GM13977 (cell line): ENCODE measurements around the gene TAF1A.

Experiments used
- DNase-seq: peaks from one replicate; pipeline ENCODE4 v3.0.0; 2012; ENCODE audit warnings: low spot score
- in situ Hi-C: fragments of 300-500 bp; cut with MboI; formaldehyde crosslinking; loops from one replicate; pipeline ENCODE4 v1.12.0; 2022; ENCODE audit warnings: low sequenced_read_pairs, low pct_unique_long_range_greater_than_20kb, mixed read lengths, inconsistent platforms; ENCODE audit not compliant: unreplicated experiment
- TF ChIP-seq, protein P1 (sequence below): IDR thresholded peaks from 2 replicates; pipeline ENCODE4 v1.5.1; 2012; ENCODE audit warnings: mild to moderate bottlenecking, control low read depth; ENCODE audit not compliant: insufficient read depth; ENCODE audit errors: extremely low read depth, missing control alignments

TAF1A gene

DNA sequence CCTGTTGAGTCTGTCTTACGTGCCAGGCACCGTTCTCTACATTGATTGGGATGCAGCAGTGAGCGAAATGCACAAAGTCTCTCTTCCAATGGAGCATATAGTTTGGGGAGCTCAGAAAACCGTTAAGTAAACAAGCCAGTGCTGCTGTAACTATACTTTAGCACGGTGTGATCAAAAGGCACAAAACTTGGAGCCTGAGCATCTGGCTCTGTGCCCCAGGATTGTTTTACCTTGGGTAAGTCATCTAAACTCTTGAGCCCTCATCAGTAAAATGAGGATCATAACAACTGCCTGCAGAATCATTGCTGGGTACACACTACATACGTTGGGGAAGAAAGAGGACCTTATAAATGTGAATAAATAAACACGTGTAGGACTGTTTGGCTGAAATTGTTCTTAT lies 43.6 kb downstream of the TAF1A start:
- in situ Hi-C loops, result no loop called here
- TF ChIP-seq, protein P1, sequence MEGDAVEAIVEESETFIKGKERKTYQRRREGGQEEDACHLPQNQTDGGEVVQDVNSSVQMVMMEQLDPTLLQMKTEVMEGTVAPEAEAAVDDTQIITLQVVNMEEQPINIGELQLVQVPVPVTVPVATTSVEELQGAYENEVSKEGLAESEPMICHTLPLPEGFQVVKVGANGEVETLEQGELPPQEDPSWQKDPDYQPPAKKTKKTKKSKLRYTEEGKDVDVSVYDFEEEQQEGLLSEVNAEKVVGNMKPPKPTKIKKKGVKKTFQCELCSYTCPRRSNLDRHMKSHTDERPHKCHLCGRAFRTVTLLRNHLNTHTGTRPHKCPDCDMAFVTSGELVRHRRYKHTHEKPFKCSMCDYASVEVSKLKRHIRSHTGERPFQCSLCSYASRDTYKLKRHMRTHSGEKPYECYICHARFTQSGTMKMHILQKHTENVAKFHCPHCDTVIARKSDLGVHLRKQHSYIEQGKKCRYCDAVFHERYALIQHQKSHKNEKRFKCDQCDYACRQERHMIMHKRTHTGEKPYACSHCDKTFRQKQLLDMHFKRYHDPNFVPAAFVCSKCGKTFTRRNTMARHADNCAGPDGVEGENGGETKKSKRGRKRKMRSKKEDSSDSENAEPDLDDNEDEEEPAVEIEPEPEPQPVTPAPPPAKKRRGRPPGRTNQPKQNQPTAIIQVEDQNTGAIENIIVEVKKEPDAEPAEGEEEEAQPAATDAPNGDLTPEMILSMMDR, result no peak
- no peak for DNase-seq

DNA sequence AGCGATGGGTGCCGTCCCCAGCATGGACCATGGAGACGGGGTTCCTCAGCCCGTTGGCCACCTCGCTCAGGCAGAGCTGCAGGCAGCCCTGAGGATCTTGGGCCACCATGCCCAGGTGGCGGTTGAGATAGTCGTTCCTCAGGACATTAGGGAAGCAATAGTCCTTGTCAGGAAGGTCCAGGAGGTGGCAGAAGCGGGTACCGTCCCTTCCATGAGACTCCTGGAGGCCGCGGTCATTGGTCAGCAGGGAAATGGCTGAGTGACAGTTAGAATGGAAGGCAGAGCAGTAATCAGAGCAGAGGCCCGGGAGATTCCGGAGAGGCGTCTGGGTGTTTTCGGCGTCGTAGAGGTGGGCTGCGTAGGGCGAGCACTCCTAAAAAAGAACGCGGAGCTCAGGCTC lies 45.9 kb downstream of the TAF1A start:
- DNase-seq, result no peak
- in situ Hi-C loops, result no loop called here
- TF ChIP-seq, protein P1, result no peak

DNA sequence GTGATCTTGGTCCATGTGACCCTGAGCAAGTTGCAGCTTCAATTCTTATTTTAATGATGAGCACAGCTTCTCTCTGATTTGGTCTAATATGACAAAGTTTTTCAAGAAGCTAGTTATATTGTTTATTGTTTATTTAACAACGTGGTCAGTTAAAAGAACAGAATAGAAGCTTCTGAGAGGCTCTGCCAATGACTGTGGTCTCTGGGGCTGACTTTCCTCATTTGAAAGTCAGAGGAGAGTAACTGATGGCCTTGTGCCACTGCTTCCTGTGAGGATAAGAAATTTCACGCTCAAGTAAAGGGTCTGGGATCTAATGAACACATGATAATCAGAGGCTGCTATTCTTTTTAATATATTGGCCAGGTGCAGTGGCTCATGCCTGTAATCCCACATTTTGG lies 49.1 kb downstream of the TAF1A start:
- TF ChIP-seq, protein P1, result no peak
- in situ Hi-C loops, result no loop called here
- DNase-seq, result no peak

DNA sequence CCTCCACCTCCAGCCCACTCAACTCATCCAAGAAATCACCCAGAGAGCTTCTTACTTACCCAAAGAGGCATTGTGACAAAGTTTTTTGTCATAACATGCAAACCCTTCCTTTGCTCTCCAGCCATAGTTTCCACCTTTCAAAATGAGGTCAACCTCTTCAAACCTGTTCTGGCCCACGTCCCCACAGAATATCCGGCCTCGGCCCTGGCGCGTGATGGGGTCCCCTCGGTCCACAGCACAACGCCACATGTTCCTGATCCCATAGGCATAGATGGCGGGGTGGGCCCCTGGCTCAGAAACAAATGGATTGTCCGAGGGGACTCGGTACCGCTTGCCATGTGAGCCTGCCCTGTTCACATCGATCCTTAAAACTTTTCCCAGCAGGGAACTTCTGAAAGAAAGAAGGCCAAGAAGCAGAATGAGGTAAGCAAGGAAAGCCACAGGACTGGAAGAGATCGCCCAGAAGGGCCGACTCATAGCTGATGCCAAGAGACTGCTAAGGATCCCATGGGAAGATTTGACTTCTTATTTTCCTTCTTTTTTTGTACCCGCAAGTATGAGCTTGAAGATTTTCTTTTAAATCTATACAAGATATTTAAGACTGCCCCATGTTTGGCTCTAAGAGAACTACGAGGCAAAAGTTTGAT lies 49.7 kb downstream of the TAF1A start:
- TF ChIP-seq, protein P1, result no peak
- in situ Hi-C loops, result no loop called here
- no peak for DNase-seq

DNA sequence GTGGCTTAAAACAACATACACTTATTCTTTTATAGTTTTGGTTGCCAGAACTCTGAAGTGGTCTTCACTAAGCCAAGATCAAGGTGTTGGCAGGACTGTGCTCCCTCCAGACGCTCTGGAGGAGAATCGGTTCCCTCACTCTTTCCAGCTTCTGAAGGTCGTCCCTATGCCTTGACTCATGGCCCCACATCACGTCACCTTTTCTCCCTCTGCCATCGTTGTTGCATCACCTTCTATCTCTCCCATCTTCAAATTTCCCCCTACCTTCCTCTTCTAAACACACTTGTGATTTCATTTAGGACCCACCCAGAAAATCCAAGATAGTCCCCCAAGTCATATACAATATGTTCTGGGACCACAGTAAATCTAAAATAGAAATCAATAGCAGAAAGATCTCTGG lies 54.3 kb downstream of the TAF1A start:
- TF ChIP-seq, protein P1, result no peak
- in situ Hi-C loops, result no loop called here
- no peak for DNase-seq

DNA sequence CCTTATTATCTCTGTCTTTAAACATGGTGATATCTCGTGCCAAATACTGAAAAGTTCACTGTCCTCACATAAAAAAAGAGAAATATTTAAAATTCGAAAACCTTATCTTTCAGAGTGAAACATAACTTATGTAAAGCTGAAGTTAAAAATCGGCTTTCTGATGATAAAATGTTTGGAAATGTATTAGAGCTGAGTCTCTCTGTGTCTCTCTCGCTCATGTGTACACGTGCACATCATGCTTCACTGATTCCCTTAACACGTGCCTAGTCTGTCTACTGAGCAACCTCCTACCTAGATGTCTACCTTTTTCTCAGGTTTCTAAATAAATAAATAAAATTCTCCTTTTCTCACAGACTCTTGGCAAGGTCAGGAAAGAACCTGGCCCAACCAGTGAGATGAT lies 58.9 kb downstream of the TAF1A start:
- in situ Hi-C loops, result no loop called here
- no peak for DNase-seq
- TF ChIP-seq, protein P1, result no peak

DNA sequence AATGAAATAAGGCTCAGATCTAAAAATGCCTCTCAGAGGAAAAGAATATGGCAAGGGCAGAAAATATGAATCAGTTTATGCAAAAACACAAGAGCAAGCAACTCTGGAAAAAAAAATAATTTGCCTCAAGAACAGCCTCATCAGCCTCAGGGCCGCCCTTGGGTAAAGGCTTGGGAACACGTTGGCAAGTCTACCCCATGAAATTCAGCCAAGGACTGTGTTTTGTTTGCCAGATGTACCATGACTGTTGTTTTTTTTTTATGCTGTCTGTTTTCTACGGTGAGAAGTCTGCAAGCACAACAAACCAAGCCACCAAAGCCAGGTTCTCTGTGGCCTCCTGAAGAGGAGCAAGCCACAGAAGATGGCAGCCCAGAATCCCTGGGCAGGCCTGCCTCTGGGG lies 59.8 kb downstream of the TAF1A start:
- in situ Hi-C loops, result no loop called here

More for the DNA sequence above, 59.8 kb downstream of the TAF1A start:
- DNase-seq, result no peak
- TF ChIP-seq, protein P1, result no peak
